M059J (cell line): Measurements from ENCODE around the gene SYCE3. TPM values are rescaled to one million over a fixed set of nuclear protein-coding genes. Genes with fewer than 3 reads are reported as not detected.

Source experiments
- DNase-seq: peaks from one replicate; pipeline ENCODE4 v3.0.0-alpha.2; 2012; ENCODE audit warnings: low read depth
- total RNA-seq: library from RNA; depleted of rRNA; stranded (reverse); fragments of >200 nt; shearing (Covaris generic); gene quantifications from 2 replicates; pipeline ENCODE4 v1.2.3, GENCODE V29; 2014

The SYCE3 gene
- total RNA-seq, 1 experiment from 2014 or later, result not detected

DNA sequence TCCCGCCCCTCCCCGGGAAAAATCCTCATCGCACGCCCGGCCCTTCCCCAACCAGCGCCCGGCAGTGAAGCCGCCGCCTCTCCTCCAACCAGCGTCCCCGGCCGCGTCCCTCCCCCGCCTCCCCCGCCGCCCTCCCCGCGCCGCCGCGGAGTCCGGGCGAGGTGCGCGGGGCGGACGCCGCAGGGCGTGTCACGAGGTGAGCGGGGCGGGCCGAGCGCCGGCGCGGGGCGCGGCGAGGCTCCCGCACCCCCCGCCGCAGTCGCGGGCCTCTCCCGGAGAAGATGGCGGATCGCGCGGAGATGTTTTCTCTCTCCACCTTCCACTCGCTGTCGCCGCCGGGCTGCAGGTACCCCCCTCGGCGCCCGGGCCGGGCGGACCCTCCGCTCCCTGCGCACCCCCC lies 37.8 kb upstream of the SYCE3 start, which contains the start of gene MAPK8IP2:
MAPK8IP2 (plus strand) TSS at position 256 of the 400 bp plus-strand sequence; CDS start at position 282, 26 bp downstream.
- DNase-seq, result no peak

GRCh38 chr22:50599816-50600455 lies 37.2 kb upstream of the SYCE3 start:
- no peak for DNase-seq

GRCh38 chr22:50597097-50597496 lies 34.4 kb upstream of the SYCE3 start:
- DNase-seq, result no peak

- no peak for DNase-seq
Observed at GRCh38 chr22:50595189-50595588, 32.5 kb upstream of the SYCE3 start.

DNA sequence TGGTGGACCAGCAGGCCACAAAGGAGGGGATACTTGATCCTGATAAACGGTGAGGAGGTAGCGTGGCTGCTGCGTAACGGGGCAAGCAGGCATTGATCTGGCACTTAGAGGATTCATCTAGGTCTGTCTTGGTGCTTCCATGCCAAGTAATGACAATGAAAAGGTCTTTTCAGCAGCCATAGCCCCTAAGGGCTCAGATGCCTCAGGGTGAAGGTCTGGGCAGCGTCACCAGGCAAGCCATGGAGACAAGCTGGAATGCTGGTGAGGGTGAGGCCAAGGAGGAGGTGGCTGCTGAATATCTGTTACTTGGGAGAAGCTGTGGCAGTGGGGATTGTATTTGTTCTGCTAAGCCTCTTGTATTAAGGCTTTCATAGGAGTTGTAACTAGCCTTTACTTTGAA lies 24.7 kb upstream of the SYCE3 start:
- no peak for DNase-seq

GRCh38 chr22:50586416-50586815 lies 23.7 kb upstream of the SYCE3 start:
- no peak for DNase-seq

DNA sequence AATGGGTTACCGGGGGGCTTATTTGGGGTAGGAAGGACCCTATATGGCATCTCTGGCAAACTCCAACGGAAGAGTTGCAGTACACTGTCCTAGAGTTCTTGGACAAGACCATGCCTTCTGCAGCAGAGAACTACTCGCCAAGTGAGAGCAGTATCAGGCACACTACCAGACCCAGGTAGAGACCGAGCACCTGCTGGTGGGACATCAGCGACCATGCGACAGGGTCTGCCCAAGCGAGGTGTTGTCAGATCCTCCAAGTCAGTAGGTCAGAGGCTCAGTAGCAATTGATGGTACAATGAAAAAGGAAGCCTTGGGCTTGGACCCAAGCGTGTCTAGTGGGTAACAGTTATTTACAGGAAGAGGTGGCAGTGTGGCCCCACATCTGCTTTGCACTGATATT lies 23.1 kb upstream of the SYCE3 start:
- no peak for DNase-seq

DNA sequence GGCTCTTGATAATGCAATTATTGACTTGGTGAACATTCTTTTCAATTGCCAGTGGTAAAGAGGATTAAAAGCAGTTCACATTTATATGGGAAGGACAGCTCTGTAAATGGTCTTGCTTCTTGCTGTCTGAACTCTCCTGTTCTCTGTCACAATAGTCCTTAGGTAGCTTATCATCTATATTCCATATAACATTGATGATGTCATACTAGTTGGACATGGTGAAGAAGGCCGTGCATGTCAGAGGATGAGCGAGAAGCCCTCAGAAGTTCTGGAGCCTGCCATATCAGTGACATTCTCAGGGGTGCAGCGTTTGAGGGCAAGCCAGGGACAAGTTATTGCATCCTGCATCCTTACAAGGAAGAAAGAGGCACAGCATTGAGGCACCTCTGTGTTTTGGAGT lies 22.5 kb upstream of the SYCE3 start:
- no peak for DNase-seq

DNA sequence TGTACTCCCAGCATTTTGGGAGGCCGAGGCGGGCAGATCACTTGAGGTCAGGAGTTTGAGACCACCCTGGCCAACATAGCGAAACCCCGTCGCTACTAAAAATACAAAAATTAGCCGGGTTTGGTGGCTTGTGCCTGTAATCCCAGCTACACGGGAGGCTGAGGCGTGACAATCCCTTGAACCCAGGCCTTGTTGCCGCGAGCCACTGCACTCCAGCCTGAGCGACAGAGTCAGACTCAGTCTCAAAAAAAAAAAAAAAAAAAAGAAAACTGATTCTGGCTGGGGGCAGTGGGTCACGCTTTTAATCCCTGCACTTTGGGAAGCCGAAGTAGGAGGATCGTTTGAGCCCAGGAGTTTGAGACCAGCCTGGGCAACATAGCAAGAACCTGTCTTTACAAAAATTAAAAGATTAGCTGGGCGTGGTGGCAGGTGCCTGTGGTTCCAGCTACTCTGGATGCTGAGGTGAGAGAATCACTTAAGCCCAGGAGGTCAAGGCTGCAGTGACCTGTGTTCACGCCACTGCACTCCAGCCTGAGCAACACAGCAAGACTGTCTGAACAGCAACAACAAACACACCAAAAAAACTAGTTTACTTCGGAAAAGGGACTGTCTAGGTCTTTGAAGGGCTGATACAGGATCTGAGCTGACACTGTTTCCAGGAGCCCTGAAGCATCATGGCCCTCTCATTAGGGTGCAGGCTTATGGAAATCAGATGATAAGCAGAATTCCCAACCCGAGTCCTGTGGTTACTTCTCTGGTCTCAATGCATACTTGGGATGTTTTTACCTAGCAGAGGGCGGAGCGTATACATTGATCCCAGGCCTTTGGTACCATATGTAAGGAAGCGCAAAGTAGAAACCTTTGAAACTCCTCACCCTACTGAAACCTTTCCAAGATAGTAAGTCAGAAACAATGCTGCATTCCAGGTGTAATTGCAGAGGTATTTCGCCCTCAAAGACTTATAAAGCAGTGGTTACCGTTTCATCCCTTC lies 21.7 kb upstream of the SYCE3 start:
- DNase-seq, result no peak

- no peak for DNase-seq
Observed at GRCh38 chr22:50583294-50583861, 20.7 kb upstream of the SYCE3 start.

DNA sequence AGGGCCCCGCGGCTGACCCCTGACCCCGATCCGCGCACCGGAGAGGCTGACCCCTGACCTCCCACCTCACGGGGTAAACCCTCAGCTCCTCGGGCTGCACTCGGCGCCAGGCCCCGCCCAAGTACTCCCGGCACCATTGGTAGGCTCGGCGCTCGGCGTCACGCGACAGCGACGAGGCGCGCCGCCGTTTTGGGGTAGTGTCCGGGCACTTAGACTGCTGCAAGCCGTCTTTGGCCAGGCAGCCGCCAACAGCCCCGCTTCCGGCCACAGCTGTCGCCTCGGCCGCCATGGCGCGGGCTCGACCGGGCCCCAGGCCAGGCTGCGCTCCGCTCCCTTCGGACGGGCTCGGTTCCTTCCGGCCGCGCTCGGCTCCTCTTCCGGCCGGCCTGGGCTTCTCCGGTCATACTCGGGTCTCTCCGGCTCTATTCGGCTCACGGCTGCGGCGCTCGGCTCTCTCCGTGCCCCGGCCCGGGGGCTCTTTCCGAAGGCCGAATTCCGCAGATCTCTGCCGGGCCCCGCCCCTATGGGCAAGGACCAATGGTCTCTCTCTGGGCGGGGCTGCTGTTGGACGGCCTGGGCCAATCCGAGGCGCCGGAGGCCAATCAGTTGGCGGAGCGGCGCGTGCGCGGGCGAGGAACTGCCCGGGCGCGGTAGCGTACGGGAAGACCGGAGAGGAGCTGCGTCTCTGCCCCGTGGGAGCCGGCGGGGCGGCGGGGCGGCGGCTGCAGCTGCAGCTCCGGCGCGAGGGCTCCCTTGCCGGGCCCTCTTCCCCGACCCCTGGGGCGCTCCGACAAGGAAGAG lies 20.0 kb upstream of the SYCE3 start, which contains the start of gene CHKB:
CHKB (minus strand) TSS at position 357 of the 801 bp plus-strand sequence; CDS start at position 289, 68 bp downstream.
- DNase-seq, result peak; percentile 94

- DNase-seq, result no peak
Observed at GRCh38 chr22:50581950-50582492, 19.3 kb upstream of the SYCE3 start.

GRCh38 chr22:50581031-50581949 lies 18.6 kb upstream of the SYCE3 start:
- no peak for DNase-seq

DNA sequence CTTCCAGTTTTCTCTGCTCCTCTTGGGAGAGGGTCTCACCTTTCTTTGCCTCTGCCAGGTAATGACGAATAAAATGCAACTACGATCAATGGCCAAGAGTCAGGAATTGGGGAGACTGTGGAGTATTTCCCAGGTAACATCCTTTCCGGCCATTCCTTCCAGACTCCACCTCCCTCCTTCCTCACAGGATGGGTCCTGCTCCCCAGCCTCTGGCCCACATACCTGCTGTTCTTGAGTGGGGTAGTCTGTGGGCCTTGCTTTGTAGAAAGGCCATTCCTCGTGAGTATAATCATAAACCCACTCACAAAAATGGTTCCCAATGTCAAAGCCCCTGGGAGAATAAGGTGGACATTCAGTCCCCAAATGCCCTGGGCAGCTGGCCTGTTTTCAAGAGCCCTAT lies 17.0 kb upstream of the SYCE3 start:
- no peak for DNase-seq

DNA sequence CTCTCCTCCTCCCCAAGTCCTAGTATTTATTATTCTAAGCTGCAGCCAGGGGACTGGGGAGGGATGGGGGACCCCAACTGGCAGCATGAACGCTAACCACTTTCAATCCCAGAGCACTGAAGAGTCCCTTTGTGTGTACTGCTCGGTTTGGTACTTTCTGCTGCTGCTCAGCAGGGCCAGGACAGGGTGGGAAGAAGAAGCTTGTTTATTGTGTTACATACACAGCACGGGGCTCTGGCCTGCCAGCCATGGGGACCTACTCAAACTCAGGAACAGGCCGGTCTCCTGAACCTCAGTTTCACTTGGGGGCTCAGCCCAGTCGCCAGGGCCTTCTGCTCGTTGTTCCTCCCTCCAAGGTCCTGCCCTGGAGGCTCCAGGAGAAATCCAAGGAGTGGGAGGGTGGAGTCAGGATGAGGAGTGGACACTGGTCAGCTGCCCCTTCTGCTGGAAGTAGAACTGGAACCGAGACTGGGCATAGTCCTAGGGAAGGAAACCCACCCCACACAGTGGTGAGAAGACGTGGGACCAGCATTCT lies 16.1 kb upstream of the SYCE3 start:
- DNase-seq, result no peak

- DNase-seq, result no peak
Observed at GRCh38 chr22:50577987-50578775, 15.5 kb upstream of the SYCE3 start, which contains the start of gene CPT1B. Gene CPT1B, minus strand, starts transcription at chr22:50578427. Its CDS starts 512 bp downstream, at chr22:50577915.

DNA sequence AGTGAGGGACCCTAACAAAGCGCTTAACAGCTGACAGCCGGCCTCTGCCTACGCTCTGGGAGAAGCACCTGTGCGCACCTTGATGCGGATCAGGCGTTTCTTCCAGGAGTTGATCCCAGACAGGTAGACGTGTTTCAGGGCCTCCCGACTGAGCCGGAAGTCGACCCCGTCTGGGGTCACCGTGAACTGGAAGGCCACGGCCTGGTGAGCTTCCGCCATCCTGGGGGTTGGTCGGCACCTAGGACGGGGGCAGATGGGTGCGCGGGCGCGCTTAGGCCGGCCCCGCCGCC lies 14.9 kb upstream of the SYCE3 start:
- DNase-seq, result no peak

DNA sequence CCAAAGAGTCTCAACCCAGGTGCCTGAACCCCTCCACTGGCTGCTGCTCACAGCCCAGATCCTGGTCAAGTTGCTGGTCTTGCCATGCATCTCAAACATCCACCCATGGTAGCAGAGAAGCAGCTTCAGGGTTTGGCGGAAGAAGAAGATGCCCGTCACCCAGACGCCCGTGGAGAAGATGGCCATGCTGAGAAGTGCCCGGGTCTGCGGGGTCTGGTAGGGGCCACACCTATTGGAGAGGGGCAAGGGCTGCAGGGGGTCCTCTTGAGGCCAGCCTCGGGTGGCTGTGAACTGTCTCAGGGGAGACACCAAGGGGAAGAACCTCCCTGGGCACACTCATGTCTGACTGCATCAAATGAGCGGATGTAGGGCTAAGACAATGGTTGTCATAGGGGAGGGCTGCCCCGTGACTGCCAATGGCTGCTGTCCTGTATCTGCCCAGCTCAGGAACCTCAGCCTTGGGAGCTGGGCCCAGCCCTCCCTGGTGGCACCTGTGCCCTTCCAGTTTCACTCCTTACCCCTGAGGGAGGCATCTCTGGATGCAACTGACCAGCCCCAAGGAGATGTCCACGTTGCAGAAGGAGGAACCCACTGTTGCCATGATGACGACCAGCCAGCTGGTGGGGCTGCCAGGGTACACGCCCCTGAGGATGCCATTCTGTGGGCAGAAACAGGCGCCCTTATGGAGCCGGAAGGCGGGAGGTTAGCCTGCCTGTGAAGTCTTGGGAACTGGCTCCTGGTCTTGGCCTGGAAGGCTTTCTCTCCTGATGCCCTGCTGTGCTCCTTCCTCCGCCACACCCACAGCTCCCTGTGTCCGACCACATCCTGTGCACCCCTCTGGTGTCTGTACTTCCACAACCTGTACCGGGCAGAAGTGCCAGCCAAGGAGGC lies 14.3 kb upstream of the SYCE3 start:
- no peak for DNase-seq
